Upper lobe of left lung (tissue), 4 donors: ENCODE data around the gene KLC1.

Source experiments
- CTCF ChIP-seq, 6 experiments: fragments of 450-650 bp in 4 of 6; fragments of 200-600 bp in 2 of 6; sonication (generic) in 2 of 6; IDR thresholded peaks; one replicate each; pipeline ENCODE4 v1.5.1; 2016 to 2019; ENCODE audit warnings: antibody characterized with exemption in 6 of 6
- POLR2A ChIP-seq, 4 donors: fragments of 450-650 bp; IDR thresholded peaks; one replicate each; pipeline ENCODE4 v1.5.1; 2016 to 2017; ENCODE audit warnings: antibody characterized with exemption in 4 of 4, mild to moderate bottlenecking in 2 of 4

GRCh38 chr14:103628684-103629502 is at the start of gene KLC1:
- TF ChIP-seq CTCF (IDR thresholded peaks at IDR 0.05) (no peak), POLR2A (IDR thresholded peaks at IDR 0.05) (peak; percentile 81 to 93 (median 88))
